ENCODE measurements around the gene MADD. TPM values are rescaled to one million over a fixed set of nuclear protein-coding genes. Genes with fewer than 3 reads are reported as not detected.

The MADD gene
- total and polyA plus RNA-seq, 8 donors: 13.6 to 131 (median 42.6) TPM

DNA sequence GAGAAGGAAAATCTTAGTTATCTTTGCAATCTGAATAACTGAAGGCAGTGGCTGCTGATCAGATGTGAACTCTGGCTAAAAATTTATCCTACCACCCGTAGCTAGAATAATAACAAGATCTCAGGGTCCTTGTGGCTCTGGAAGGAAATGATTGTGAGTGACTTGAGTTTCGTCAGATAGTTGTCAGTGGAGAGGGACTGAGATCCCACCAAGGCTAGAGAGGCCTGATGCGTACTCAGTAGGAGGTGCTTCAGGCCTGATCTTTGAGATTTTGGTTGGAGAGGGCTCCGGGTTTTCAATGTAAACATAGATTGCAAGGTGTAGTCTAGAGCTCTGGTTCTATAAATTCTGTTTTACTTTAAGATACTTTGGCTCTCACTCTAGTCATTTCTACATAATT, 1.4 kb downstream of the MADD start:
- H3K36me3 ChIP-seq: peaks cover 19 to 27% (median 26%) of the 10 kb centered on the region in 4 donors
- no peaks in the 10 kb centered on the region for H3K9me3 ChIP-seq
- H3K27ac ChIP-seq: peak overlapping the region in 4 of 5 donors; percentile 96 to 97 (median 96)
- intact Hi-C loops (cut with DNase I; ENCODE audit: low total_unique reads): no loop called here
- H3K4me1 ChIP-seq: peaks cover 34 to 49% (median 40%) of the 10 kb centered on the region in 4 donors
- H3K27me3 ChIP-seq: no peaks in the 10 kb centered on the region
- no peak for DNase-seq
- H3K4me3 ChIP-seq: peak overlapping the region; percentile 79 to 97 (median 82)
- WGBS, 5 donors: 27 to 38% (median 30%) methylated on average over 4 of the region's 4 CpGs
- TF ChIP-seq EP300 (IDR thresholded peaks at IDR 0.05) (no peak), POLR2A (IDR thresholded peaks at IDR 0.05) (no peak), POLR2AphosphoS5 (IDR thresholded peaks at IDR 0.05) (no peak)
- TF ChIP-seq, protein P1, sequence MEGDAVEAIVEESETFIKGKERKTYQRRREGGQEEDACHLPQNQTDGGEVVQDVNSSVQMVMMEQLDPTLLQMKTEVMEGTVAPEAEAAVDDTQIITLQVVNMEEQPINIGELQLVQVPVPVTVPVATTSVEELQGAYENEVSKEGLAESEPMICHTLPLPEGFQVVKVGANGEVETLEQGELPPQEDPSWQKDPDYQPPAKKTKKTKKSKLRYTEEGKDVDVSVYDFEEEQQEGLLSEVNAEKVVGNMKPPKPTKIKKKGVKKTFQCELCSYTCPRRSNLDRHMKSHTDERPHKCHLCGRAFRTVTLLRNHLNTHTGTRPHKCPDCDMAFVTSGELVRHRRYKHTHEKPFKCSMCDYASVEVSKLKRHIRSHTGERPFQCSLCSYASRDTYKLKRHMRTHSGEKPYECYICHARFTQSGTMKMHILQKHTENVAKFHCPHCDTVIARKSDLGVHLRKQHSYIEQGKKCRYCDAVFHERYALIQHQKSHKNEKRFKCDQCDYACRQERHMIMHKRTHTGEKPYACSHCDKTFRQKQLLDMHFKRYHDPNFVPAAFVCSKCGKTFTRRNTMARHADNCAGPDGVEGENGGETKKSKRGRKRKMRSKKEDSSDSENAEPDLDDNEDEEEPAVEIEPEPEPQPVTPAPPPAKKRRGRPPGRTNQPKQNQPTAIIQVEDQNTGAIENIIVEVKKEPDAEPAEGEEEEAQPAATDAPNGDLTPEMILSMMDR (IDR thresholded peaks at IDR 0.05): no peak

- H3K4me1 ChIP-seq: peaks cover 34 to 49% (median 40%) of the 10 kb centered on the region in 4 donors
- no peak for TF ChIP-seq EP300 (IDR thresholded peaks at IDR 0.05)
- no peak for TF ChIP-seq POLR2A (IDR thresholded peaks at IDR 0.05)
- TF ChIP-seq, protein P1 (IDR thresholded peaks at IDR 0.05): no peak
- no peak for TF ChIP-seq POLR2AphosphoS5 (IDR thresholded peaks at IDR 0.05)
- peak overlapping the region; percentile 34 to 97 (median 96) for H3K27ac ChIP-seq
- 34 to 52% (median 41%) methylated on average over 11 of the region's 11 CpGs for WGBS, 5 donors
- peak overlapping the region in 1 of 4 donors; percentile 79 for H3K4me3 ChIP-seq
- DNase-seq: peak; percentile 62 to 70
- intact Hi-C loops (cut with DNase I; ENCODE audit: low total_unique reads): no loop called here
- no peaks in the 10 kb centered on the region for H3K9me3 ChIP-seq
- no peaks in the 10 kb centered on the region for H3K27me3 ChIP-seq
- peaks cover 27 to 35% (median 33%) of the 10 kb centered on the region in 4 donors for H3K36me3 ChIP-seq
Observed at GRCh38 chr11:47271961-47272661, 2.2 kb downstream of the MADD start.

- H3K27me3 ChIP-seq: no peaks in the 10 kb centered on the region
- 0% methylated on average over 1 of the region's 1 CpG for WGBS, 5 donors
- H3K36me3 ChIP-seq: peaks cover 33 to 41% (median 39%) of the 10 kb centered on the region in 4 donors
- no peaks in the 10 kb centered on the region for H3K9me3 ChIP-seq
- TF ChIP-seq, protein P1 (IDR thresholded peaks at IDR 0.05): no peak
- TF ChIP-seq EP300 (IDR thresholded peaks at IDR 0.05) (no peak), POLR2A (IDR thresholded peaks at IDR 0.05) (no peak), POLR2AphosphoS5 (IDR thresholded peaks at IDR 0.05) (no peak)
- peak in 1 of 2 donors; percentile 23 for DNase-seq
- H3K4me1 ChIP-seq: peaks cover 34 to 45% (median 39%) of the 10 kb centered on the region in 4 donors
- peak overlapping the region in 2 of 5 donors; percentile 97 for H3K27ac ChIP-seq
- intact Hi-C loops (cut with DNase I; ENCODE audit: low total_unique reads): no loop called here
- no peak overlapping the region for H3K4me3 ChIP-seq
Observed at GRCh38 chr11:47272706-47273105, 2.8 kb downstream of the MADD start.

GRCh38 chr11:47274495-47275235, 4.7 kb downstream of the MADD start:
- H3K36me3 ChIP-seq: peaks cover 52 to 61% (median 59%) of the 10 kb centered on the region in 4 donors
- TF ChIP-seq POLR2AphosphoS5 (IDR thresholded peaks at IDR 0.05) (no peak), POLR2A (IDR thresholded peaks at IDR 0.05) (no peak), EP300 (IDR thresholded peaks at IDR 0.05) (no peak)
- intact Hi-C loops (cut with DNase I; ENCODE audit: low total_unique reads): no loop called here
- H3K27ac ChIP-seq: no peak overlapping the region
- 93 to 95% (median 94%) methylated on average over 28 of the region's 28 CpGs for WGBS, 5 donors
- H3K4me1 ChIP-seq: peaks cover 20 to 29% (median 25%) of the 10 kb centered on the region in 4 donors
- H3K9me3 ChIP-seq: no peaks in the 10 kb centered on the region
- H3K4me3 ChIP-seq: no peak overlapping the region
- DNase-seq: no peak
- H3K27me3 ChIP-seq: no peaks in the 10 kb centered on the region

Data from stomach (tissue), 9 donors.